ENCODE measurements around the gene FRMD4A. TPM values are rescaled to one million over a fixed set of nuclear protein-coding genes. Genes with fewer than 3 reads are reported as not detected.

Gene FRMD4A
- total RNA-seq, 1 experiment from 2014 or later: 19.6 TPM

GRCh38 chr10:13984647-13985155, 346.0 kb downstream of the FRMD4A start:
- no peak overlapping the region for H3T11ph ChIP-seq (ENCODE audit: low read length)
- H4K20me1 ChIP-seq (ENCODE audit: control insufficient read depth, insufficient read depth, insufficient read length): no peaks in the 10 kb centered on the region
- no peak overlapping the region for H3K18ac ChIP-seq (ENCODE audit: insufficient read length, low read depth, low read length)
- Mint-ChIP-seq H3K9me3 (no peaks in the 10 kb centered on the region; a peak in 1 of 5 replicates), H3K27ac (no peak overlapping the region), H3K27me3 (ENCODE audit: low read depth) (no peaks in the 10 kb centered on the region), H3K4me3 (no peak overlapping the region), H3K36me3 (ENCODE audit: insufficient read depth in 1 of 3, low read depth in 3 of 3) (no peaks in the 10 kb centered on the region; a peak in 1 of 7 replicates), H3K4me1 (peaks cover 6 to 7% of the 10 kb centered on the region in 2 experiments; a peak in 2 of 4 replicates)
- no peaks in the 10 kb centered on the region for H3K79me1 ChIP-seq (ENCODE audit: insufficient read depth, low read depth, low read length, poor library complexity, severe bottlenecking)
- no peak overlapping the region for H4K91ac ChIP-seq (ENCODE audit: insufficient read length, low read depth, low read length)
- no peaks in the 10 kb centered on the region for H3K9me3 ChIP-seq (ENCODE audit: control insufficient read depth, low read depth, low read length)
- no peak overlapping the region for H4K5ac ChIP-seq (ENCODE audit: insufficient read length, low read depth, low read length)
- no peak overlapping the region for H2BK12ac ChIP-seq (ENCODE audit: insufficient read length, low read depth, low read length)
- no peaks in the 10 kb centered on the region for H3K4me1 ChIP-seq (ENCODE audit: insufficient read depth, low read length)
- no CpG with 5 or more reads among the region's 7 CpGs for WGBS (ENCODE audit: extremely low coverage, insufficient read length, low lambda C conversion rate)
- DNase-seq: no peak
- no peak overlapping the region for H3K27ac ChIP-seq (ENCODE audit: insufficient read length, low read depth, low read length)
- no peaks in the 10 kb centered on the region for H3K27me3 ChIP-seq (ENCODE audit: insufficient read depth, low read length)
- H3K23me2 ChIP-seq (ENCODE audit: insufficient read length, low read depth, low read length, poor library complexity, severe bottlenecking): no peaks in the 10 kb centered on the region
- H2BK5ac ChIP-seq (ENCODE audit: insufficient read length, low read length): no peak overlapping the region
- H3K56ac ChIP-seq (ENCODE audit: insufficient read length, low read depth, low read length): no peak overlapping the region
- H3K4me2 ChIP-seq (ENCODE audit: insufficient read depth, insufficient read length, low read length): no peak overlapping the region
- no peak overlapping the region for H2BK120ac ChIP-seq (ENCODE audit: low read depth, low read length, poor library complexity, severe bottlenecking)
- H3K9ac ChIP-seq (ENCODE audit: extremely low read depth, insufficient read length, low read length): no peak overlapping the region
- no peak overlapping the region for H4K8ac ChIP-seq (replicated peaks; ENCODE audit: insufficient read length, low read depth, low read length)
- H3K14ac ChIP-seq (ENCODE audit: insufficient read depth, low read length): no peak overlapping the region
- H2BK20ac ChIP-seq (ENCODE audit: low read depth, low read length, poor library complexity, severe bottlenecking): no peak overlapping the region
- no peak overlapping the region for H2BK15ac ChIP-seq (ENCODE audit: low read depth, low read length)
- TF ChIP-seq CTCF (conservative IDR thresholded peaks at IDR 0.05): no peak
- H2AFZ ChIP-seq (ENCODE audit: low read length): no peak overlapping the region
- H3K4ac ChIP-seq (ENCODE audit: low read depth, low read length): no peak overlapping the region
- H3K79me2 ChIP-seq (ENCODE audit: insufficient read depth, low read length): no peaks in the 10 kb centered on the region
- H2AK5ac ChIP-seq (ENCODE audit: insufficient read length, low read length): no peak overlapping the region
- no peak overlapping the region for H3K23ac ChIP-seq (ENCODE audit: insufficient read length, low read depth, low read length)

All from H9 (cell line).